HS-5 (cell line): ENCODE data around the gene MRPS24.
"Not testable (repeated sequence)": the region's sequence is repeated elsewhere in the genome, so short reads cannot be mapped to it uniquely, and the experiment has no call there.

Source experiments
- DNase-seq: peaks from one replicate; pipeline ENCODE4 v3.0.0-alpha.2; 2012; ENCODE audit warnings: low read depth

Gene MRPS24

DNA sequence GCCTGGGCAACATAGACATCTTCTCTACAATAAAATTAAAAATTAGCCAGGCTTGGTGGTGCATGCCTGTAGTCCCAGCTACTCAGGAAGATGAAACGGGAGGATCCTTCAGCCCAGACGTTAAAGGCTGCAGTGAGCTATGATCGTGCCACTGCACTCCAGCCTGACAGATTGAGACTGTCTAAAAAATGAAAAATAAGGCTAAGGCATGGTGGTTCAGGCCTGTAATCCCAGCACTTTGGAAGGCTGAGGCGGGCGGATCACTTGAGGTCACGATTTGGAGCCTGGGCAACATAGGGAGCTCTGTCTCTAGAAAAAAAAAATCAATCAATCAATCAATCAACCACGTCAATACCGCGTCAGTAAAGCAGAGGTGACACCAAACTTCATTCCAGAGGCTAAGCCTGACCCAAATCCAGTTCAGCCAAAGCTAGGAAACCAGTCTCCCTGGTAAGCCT, 31.1 kb downstream of the MRPS24 start:
- DNase-seq: no peak

DNA sequence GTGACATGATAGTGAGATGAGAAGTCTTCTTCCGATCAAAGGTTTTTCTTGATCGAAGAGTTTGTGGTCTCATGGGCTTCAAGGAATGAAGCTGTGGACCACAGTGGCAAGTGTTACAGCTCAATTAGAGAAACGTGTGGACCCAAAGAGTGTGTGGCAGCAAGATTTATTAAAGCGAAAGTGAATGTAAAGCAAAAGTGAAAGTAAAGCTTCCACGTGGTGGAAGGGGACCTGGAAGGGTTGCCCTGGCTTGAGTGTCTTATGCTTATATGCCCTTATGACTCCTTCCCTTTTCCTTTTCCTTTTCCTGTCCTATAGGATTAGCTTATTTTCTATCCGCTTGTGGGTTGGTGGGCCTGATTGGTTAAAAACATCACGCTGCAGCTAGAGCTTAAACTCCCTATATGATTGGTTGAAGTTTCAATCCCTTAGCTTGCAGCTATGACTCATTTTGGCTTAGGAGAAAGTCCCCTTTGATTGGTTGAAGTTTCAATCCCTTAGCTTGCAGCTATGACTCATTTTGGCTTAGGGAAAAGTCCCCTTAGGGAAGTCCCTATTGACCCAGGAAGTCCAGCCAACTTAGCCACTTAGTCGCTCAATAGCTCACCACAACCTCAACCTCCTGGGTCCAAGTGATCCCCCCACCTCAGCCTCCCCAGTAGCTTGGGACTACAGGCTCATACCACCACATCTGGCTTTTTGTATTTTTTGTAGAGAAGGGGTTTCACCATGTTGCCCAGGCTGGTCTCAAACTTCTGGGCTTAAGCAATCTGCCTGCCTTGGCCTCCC, 34.7 kb downstream of the MRPS24 start:
- DNase-seq: peak; percentile 36

DNA sequence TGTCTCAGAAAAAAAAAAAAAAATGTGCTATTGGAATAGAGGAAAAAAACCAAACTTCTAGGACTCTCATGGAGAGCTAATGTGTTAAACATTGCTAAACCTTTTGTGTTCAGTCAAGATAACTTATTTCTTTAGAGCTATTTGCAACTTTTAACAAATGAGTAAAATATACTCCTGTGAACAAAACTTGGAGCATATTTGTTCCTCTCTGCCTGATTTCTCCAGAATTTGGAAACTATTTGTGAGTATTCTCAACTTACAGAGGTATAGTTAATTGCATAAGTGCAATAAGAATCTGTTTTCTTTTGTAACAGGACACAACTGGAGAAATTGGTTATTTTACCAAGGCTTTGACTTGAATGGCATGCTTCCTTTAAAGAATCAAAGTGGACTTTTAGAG, 38.4 kb downstream of the MRPS24 start:
- DNase-seq: not testable (repeated sequence)

DNA sequence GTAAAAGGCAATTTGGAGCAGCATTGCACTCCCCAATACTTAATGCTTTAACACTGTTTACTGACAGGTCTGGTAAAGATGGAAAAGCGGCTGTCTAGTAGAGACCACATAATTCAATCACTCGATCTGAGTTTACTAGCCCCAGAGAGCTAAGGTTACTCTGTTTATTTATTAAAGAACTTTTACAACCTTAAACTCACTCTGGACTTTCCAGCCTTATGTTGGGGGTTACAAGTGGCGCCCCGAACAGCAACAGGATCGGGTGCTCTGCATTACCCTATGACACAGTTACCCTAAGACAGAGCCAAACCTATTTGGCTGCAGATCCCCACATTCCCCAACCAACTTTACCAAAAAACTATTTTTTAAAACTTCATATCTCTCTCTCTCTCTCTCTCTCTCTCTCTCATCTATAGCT, 43.9 kb downstream of the MRPS24 start:
- no peak for DNase-seq

DNA sequence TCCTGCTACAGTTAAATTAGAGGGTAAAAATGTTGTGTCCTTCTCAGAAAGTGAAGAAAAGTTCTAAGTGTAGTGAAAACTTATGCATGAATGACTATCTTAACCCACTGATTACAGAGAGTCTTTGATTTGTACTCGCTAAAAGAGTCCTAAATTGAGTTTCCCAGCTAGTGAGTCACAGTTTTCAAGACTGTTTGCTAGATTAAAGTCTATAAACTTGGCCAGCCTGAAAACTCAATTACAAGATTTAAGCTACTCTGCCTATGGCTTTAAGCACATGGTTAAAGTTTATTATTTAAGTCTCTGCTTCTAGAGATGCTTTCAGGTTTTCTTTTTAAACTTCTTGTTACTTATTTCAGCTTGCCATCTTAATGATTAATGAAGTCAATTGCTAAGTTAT, 44.4 kb downstream of the MRPS24 start:
- DNase-seq: no peak

DNA sequence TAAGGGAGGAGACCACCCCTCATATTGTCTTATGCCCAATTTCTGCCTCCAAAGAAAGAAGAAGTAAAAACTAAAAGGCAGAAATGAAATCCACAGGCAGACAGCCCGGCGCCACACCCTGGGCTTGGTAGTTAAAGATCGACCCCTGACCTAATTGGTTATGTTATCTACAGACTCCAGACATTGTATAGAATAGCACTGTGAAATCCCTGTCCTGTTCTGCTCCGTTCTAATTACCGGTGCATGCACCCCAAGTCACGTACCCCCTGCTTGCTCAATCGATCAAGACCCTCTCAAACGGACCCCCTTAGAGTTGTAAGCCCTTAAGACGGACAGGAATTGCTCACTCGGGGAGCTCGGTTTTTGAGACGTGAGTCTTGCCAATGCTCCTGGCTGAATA, 44.8 kb downstream of the MRPS24 start:
- not testable (repeated sequence) for DNase-seq

DNA sequence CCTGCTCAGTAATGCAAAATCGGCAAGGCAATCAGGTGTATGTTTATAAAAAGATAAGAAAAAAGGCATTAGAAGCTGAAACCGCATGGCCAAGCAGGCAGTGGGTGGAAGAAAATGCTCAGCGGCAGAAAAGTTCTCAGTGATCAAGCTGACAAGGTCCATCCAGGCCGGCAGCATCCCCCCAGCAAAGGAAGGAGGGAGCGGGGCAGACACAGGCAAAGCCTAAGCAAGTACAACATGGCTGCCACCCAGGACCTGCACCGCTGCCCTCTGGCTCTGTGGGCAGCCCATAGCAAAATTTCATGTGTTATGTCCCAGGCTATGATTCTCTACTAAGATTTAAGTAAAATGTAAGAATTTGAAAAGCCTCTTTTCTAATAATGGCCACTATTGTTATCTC, 45.4 kb downstream of the MRPS24 start:
- DNase-seq: no peak

DNA sequence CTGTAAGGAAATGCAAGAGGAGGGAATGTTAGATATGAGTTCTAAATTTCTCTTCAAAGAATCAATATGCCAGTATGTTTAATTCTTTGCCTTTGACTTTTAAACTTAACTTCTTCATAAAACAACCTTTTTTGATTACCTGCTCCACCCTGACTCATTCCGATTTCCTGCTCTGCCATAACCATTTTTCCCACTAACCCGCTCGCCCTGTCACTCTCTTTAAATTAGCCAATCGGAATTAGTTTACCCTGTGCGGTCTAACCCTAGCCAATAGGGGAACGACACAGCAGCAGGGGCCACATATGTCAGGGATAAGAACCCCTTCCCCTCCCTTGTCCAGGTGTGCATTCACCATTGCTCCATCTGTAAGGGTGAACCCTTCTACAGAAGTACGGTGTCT, 45.9 kb downstream of the MRPS24 start:
- DNase-seq: not testable (repeated sequence)
